Esophagus muscularis mucosa (tissue), 4 donors: ENCODE data around the gene AFF1.

Experiments used
- CTCF ChIP-seq, 3 experiments: fragments of 200-600 bp in 2 of 3; fragments of 450-650 bp in 1 of 3; sonication (generic) in 2 of 3; IDR thresholded peaks; one replicate each; pipeline ENCODE4 v1.5.1; 2017 to 2019; ENCODE audit warnings: antibody characterized with exemption in 3 of 3, mild to moderate bottlenecking in 2 of 3, moderate library complexity in 1 of 3
- EP300 ChIP-seq: sonication (generic); formaldehyde crosslinking; IDR thresholded peaks from one replicate; pipeline ENCODE4 v1.6.1; 2017; ENCODE audit warnings: antibody characterized with exemption
- POLR2A ChIP-seq: fragments of 450-650 bp; IDR thresholded peaks from one replicate; pipeline ENCODE4 v1.6.1; 2017; ENCODE audit warnings: antibody characterized with exemption, moderate library complexity, mild to moderate bottlenecking, low read depth
- POLR2AphosphoS5 ChIP-seq, 2 donors: sonication (generic); formaldehyde crosslinking; IDR thresholded peaks; one replicate each; pipeline ENCODE4 v1.6.1; 2017; ENCODE audit warnings: antibody characterized with exemption in 2 of 2

GRCh38 chr4:87134122-87134521 lies 199.3 kb downstream of the AFF1 start:
- no peak for TF ChIP-seq CTCF (IDR thresholded peaks at IDR 0.05)
- no peak for TF ChIP-seq EP300
- TF ChIP-seq POLR2A: no peak
- TF ChIP-seq POLR2AphosphoS5 (IDR thresholded peaks at IDR 0.05): no peak
